HEK293T (cell line): Measurements from ENCODE around the gene ARHGAP26.

Experiments used
- ARNT ChIP-seq: fragments of 450-650 bp; IDR thresholded peaks from 2 replicates; pipeline ENCODE4 v1.6.1; 2017; ENCODE audit warnings: mild to moderate bottlenecking
- FOXK2 ChIP-seq: fragments of 450-650 bp; IDR thresholded peaks from 2 replicates; pipeline ENCODE4 v1.6.1; 2016; ENCODE audit warnings: mild to moderate bottlenecking
- L3MBTL2 ChIP-seq: fragments of 450-650 bp; conservative IDR thresholded peaks from 2 replicates; pipeline ENCODE4 v1.6.1; 2016; ENCODE audit warnings: mild to moderate bottlenecking

GRCh38 chr5:142810081-142810480 lies 39.9 kb downstream of the ARHGAP26 start:
- no peak for TF ChIP-seq FOXK2
- TF ChIP-seq ARNT = no peak
- TF ChIP-seq L3MBTL2 = no peak
